Activated naive CD4-positive, alpha-beta T cell treated with anti-CD3 and anti-CD28 coated beads, Interleukin-2, amount 10 ng/mL, durations not matched to agents 7 days and 5 days (primary cell): Measurements from ENCODE around the gene SNAPC4.

ENCODE experiments used
- CTCF ChIA-PET: fragments of 350-600 bp; sonication (Branson Sonifier 250); formaldehyde crosslinking; loops from one replicate; lab custom pipeline; 2021; ENCODE audit warnings: antibody characterized with exemption; lab: Charles Lee
- DNase-seq: peaks from one replicate; pipeline ENCODE4 v3.0.0-alpha.2; 2020
- H3K27ac Mint-ChIP-seq: one replicate; pipeline ENCODE4 v1.8.0; 2021; ENCODE audit warnings: mild to moderate bottlenecking, moderate library complexity, mixed read lengths
- H3K27me3 Mint-ChIP-seq: one replicate; pipeline ENCODE4 v1.8.0; 2021; ENCODE audit warnings: mild to moderate bottlenecking, mixed read lengths
- H3K36me3 Mint-ChIP-seq: one replicate; pipeline ENCODE4 v1.8.0; 2021; ENCODE audit warnings: mixed read lengths
- H3K4me1 Mint-ChIP-seq: one replicate; pipeline ENCODE4 v1.8.0; 2021; ENCODE audit warnings: mixed read lengths
- H3K4me3 Mint-ChIP-seq: one replicate; pipeline ENCODE4 v1.8.0; 2021; ENCODE audit warnings: mild to moderate bottlenecking, moderate library complexity, mixed read lengths
- H3K9me3 Mint-ChIP-seq: one replicate; pipeline ENCODE4 v1.8.0; 2021; ENCODE audit warnings: mixed read lengths

Gene SNAPC4

DNA sequence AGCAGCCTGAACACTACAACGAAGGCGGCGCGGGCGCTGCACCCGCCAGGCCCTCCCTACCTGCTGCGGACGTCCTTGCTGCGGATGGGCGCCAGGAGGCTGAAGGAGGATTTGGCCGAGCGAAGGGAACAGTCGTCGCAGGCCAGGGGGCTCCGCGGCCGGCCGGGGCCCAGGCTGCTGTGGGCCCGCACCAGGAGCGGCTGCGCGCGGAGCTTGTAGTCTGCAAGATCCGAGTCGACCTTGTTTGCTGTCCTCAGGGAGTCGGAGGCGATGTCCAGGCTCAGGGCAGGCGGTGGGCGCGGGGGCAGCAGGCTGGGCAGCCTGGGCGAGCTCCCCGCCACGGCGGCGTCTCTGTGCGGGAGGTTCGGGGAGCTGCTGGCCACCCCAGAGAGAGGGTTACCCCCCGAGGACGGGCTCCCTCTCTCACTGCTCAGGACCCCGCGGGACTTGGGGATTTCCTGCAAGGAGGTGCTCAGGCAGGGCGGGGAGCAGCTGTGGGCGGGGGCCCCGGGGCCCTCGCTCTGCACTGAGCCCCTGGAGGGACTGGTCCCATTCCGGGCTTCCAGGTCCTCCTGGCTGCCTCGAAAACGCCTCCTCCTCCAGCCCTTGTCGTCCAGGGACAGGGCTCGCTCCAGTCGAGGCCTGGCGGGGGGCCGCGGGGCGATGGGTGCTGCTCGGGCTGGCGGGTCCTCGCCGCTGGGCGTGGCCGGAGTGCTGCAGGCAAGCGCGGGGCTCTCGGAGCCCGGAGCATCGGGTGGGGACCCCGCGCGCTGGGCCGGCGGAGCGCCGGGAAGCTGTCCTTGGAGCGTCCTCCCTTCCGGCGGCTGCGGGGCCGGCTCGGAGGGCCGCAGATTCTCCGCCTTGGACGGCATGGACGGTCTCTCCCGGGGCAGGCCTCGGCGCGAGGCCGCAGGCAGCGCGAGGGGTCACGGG lies 38.8 kb upstream of the SNAPC4 start:
- H3K27me3 Mint-ChIP-seq = no peaks in the 10 kb centered on the region
- peak overlapping the region; percentile 87 for H3K4me3 Mint-ChIP-seq
- peaks cover 30% of the 10 kb centered on the region for H3K36me3 Mint-ChIP-seq

DNA sequence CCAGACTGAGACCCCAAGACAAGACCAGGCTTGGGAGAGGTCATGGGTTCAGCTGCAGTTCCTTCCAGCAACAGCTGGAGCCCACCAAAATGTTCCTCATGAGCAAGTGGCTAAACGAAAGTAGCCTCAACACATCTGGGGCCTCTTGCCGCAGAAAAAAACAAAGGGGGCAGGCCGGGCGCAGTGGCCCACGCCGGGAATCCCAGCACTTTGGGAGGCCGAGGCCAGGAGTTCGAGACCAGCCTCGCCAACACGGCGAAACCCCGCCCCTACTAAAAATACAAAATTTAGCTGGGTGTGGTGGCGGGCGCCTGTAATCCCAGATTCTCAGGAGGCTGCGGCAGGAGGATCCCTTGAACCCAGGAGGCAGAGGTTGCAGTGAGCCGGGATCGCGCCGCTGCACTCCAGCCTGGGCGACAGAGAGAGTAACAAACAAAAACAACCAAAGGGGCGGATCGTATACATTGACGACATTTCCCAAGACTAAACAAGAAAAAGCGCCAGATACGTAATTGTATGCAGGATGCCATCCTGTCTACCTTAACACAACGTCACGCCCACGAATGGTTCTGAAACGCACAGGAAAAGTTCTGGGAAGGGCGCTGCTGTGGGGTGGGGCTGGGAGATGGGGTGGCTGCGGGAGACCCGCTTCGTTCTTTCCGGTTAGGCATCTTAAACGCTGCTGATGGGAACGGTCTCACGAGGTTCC lies 38.0 kb upstream of the SNAPC4 start:
- CTCF ChIA-PET = no interaction called here
- Mint-ChIP-seq H3K4me1 (peaks cover 24% of the 10 kb centered on the region), H3K36me3 (peaks cover 26% of the 10 kb centered on the region), H3K4me3 (peak overlapping the region; percentile 87), H3K27ac (peak overlapping the region; percentile 83), H3K9me3 (no peaks in the 10 kb centered on the region), H3K27me3 (no peaks in the 10 kb centered on the region)
- peak; percentile 38 for DNase-seq

More for the DNA sequence above, 38.8 kb upstream of the SNAPC4 start:
- peak; percentile 75 for DNase-seq
- Mint-ChIP-seq H3K9me3 (no peaks in the 10 kb centered on the region), H3K4me1 (peaks cover 24% of the 10 kb centered on the region), H3K27ac (peak overlapping the region; percentile 83)
- CTCF ChIA-PET = no interaction called here

DNA sequence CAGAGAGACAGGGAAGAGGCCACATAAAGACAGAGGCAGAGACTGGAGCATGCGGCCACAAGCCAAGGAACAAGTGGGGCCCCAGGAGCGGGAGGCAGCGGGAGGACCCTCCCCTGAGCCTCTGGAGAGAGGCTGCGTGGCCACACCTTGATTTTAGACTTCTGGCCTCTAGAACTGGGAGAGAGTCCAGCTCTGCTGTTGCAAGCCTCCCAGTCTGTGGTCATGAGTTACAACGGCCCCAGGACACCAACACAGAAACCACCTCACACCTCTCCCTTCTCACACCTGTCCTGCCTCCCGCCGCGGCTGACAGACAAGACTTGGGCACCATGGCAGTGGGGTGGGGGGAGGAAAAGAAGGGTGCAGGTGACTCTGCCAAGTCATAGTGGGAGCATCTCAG lies 37.5 kb upstream of the SNAPC4 start:
- peak overlapping the region; percentile 70 for H3K27ac Mint-ChIP-seq
- peaks cover 21% of the 10 kb centered on the region for H3K36me3 Mint-ChIP-seq
- peak overlapping the region; percentile 87 for H3K4me3 Mint-ChIP-seq
- H3K9me3 Mint-ChIP-seq = no peaks in the 10 kb centered on the region
- no peak for DNase-seq
- peaks cover 24% of the 10 kb centered on the region for H3K4me1 Mint-ChIP-seq
- CTCF ChIA-PET = interaction anchor here (1.0 kb wide), 1 partner anchor 23 kb away, joined by 3 read pairs; no protein-coding TSS in a partner anchor
- no peaks in the 10 kb centered on the region for H3K27me3 Mint-ChIP-seq

DNA sequence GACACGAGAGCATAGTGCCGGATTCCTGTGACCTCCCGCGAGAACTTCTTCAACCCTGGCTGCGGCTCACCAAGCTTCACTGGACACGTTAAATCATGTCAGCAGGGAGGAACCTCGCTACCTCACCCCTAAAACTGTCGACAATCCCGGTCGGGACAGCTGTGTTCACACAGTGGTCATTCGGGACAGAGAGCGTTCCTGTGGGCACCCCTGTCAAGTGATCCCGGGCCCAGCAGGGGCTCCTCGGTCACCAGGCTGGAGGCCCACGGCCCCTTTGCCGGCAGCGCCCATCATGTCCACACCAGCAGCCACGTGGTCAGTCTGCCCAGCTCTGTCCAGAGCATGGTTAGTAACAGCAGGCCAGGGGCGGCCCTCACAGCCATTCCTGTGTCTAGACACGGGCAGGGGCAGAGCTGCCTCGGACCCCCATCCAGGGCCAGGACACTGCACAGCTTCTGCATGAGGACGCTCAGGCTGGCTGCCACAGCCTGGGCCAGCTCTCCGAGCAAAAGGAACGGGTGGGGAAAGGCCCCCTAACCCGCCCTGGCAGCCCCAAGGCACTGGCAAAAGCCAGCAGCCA lies 36.2 kb upstream of the SNAPC4 start:
- H3K27me3 Mint-ChIP-seq = no peaks in the 10 kb centered on the region
- no peak for DNase-seq
- no peak overlapping the region for H3K27ac Mint-ChIP-seq
- no peaks in the 10 kb centered on the region for H3K9me3 Mint-ChIP-seq
- peaks cover 24% of the 10 kb centered on the region for H3K4me1 Mint-ChIP-seq
- CTCF ChIA-PET = interaction anchor here (0.7 to 1.7 kb wide), 2 partner anchors 33 to 234 kb away, joined by 3 read pairs; no protein-coding TSS in a partner anchor
- no peak overlapping the region for H3K4me3 Mint-ChIP-seq
- H3K36me3 Mint-ChIP-seq = peaks cover 14% of the 10 kb centered on the region

DNA sequence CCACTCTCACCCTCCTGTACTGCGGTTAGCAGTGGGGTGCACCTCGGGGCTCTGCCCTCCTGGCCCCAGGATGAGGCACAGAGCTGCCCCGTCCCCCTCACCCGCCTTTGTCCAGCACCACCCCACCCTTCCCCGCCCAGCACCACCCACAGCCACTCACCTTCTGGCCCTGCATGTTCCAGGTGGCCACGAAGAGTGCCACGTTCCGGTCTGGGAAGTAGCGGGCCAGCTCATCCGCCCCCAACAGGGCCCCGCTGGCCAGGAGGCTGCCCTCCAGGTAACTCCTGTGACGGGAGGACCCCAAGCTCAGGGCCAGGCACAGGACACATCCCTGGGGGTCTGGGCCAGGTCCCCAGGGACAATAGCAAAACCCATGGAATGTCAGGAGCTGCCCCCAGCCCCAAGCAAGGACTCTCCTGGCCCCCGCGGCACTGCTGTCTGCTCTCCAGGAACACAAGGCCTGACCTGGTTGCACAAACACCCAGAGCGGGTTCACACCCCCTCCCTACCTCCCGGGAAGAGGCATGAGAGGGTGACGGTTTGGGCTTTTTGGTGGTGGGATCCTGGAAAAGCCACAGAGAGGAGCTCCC lies 34.7 kb upstream of the SNAPC4 start:
- H3K4me3 Mint-ChIP-seq = no peak overlapping the region
- CTCF ChIA-PET = interaction anchor here (1.7 kb wide), 1 partner anchor 31 kb away, joined by 3 read pairs; no protein-coding TSS in a partner anchor
- no peaks in the 10 kb centered on the region for H3K9me3 Mint-ChIP-seq
- peaks cover 18% of the 10 kb centered on the region for H3K36me3 Mint-ChIP-seq
- peaks cover 24% of the 10 kb centered on the region for H3K4me1 Mint-ChIP-seq
- H3K27me3 Mint-ChIP-seq = no peaks in the 10 kb centered on the region
- no peak overlapping the region for H3K27ac Mint-ChIP-seq
- no peak for DNase-seq

DNA sequence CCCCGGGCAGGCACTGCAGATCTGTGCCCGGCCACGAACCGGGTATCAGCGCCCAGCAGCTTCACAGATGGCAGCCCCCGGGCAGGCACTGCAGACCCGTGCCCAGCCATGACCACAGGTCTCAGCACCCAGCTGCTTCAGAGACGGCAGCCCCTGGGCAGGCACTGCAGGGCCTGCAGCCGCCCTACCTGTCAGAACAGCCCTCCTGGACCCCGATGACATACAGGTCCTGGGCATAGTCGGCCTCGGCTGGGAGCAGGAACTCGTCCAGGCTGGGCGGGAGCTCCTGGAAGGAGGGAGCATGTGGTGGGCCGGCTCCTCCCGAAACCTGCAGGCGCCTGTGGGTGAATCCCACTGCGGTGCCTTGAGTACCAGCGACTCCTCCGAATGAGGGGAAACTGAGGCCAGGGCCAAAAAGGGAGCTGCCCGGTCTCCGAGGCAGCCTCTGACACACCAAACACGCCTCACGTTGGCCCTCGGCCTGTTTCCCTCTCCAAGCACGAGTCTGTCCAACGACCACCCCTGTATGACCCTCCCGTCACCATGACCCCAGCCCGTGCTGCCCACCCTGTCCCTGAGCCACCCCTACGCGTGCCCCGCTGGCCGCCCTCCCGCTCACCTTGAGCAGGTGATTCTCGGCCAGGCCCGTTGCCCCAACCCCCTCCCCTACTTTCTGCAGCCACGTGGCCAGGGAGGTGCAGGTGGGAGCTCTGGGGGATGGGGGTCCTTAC lies 34.0 kb upstream of the SNAPC4 start:
- H3K27me3 Mint-ChIP-seq = no peaks in the 10 kb centered on the region
- peaks cover 18% of the 10 kb centered on the region for H3K36me3 Mint-ChIP-seq
- CTCF ChIA-PET = no interaction called here
- peaks cover 24% of the 10 kb centered on the region for H3K4me1 Mint-ChIP-seq
- no peak overlapping the region for H3K4me3 Mint-ChIP-seq
- H3K27ac Mint-ChIP-seq = no peak overlapping the region
- no peak for DNase-seq
- H3K9me3 Mint-ChIP-seq = no peaks in the 10 kb centered on the region

DNA sequence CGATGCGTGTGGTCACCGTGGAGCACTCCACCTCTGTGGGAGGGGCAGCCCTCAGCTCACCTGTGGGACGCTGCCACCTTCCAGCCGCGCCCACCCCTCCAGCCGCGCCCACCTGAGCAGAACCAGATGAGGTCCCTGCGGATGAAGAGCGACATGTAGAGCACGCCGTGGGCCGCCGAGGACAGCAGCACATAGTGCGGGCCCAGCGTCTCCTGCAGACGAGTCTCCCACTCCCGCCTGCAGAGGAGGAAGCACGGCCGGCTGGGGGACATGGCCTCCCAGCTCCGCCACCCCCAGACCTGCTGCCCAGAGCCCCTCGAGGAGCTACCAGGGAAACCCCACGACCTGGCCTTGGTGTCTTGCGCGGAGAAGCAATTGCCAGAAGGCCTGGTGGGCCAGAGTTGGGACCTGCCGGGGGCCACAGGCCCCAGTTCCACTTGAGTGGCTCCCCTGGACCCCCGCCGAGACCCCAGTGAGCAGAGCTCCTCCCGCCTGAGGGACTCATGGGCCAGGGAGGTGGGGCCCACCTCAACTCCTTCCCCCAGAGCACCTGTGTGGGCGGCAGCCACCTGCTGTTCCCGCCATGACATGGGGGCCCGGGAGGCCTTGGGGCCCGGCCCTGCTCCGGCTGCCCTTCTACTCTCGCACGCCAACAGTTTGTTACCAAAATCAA lies 33.2 kb upstream of the SNAPC4 start:
- H3K36me3 Mint-ChIP-seq = peaks cover 21% of the 10 kb centered on the region

DNA sequence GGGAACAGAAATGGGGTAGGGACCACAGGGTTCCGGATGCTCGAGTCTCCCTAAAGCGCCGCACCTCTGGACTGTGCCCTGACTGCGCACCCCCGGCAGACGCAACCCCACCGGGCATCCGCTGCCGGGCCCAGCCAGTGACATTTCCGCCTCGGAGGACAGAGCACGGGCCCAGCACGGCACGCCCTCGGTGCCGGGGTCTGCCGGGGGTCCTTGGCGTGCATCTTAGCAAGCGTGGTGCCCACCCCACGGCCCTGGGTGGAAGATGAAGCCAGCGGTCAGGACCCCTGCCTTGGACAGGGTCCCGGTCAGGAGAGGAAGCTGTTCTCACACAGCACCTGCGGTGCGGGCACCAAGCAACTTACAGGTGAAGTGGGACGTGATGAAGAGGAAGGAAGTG lies 32.6 kb upstream of the SNAPC4 start:
- Mint-ChIP-seq H3K27me3 (no peaks in the 10 kb centered on the region), H3K4me1 (peaks cover 16% of the 10 kb centered on the region), H3K9me3 (no peaks in the 10 kb centered on the region), H3K4me3 (no peak overlapping the region), H3K27ac (no peak overlapping the region), H3K36me3 (peaks cover 18% of the 10 kb centered on the region)
- CTCF ChIA-PET = no interaction called here
- no peak for DNase-seq

More for the DNA sequence above, 33.2 kb upstream of the SNAPC4 start:
- Mint-ChIP-seq H3K9me3 (no peaks in the 10 kb centered on the region), H3K4me1 (peaks cover 21% of the 10 kb centered on the region), H3K4me3 (no peak overlapping the region), H3K27me3 (no peaks in the 10 kb centered on the region), H3K27ac (no peak overlapping the region)
- CTCF ChIA-PET = no interaction called here
- DNase-seq = no peak

DNA sequence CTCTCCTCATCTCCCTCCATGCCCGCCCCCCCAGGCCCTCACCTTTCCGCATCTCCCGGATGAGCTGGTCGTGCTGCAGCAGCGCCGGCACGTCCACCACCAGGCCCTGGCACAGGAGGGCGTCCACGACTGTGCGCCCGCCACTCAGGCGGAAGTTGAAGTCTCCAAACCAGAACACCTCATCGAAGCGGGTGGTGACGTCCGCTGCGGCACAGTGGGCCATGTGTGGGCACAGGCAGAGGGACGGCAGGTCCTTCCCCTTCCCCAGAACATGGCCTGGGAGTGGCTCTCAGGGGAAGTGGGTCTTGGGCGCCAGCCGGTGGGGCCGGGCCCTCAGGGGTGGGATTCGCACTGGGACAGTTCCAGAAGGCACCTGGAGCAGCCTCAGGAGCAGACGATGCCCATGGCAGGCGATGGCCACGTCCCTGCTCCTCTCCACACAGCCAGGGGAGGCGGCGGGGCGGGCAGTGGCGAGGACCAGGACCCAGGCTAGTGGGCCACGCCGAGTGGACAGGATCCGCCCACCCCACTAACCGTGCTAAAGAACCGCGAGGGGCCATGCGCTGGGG lies 31.9 kb upstream of the SNAPC4 start:
- H3K4me3 Mint-ChIP-seq = no peak overlapping the region
- no peak for DNase-seq
- no peak overlapping the region for H3K27ac Mint-ChIP-seq
- H3K36me3 Mint-ChIP-seq = peaks cover 17% of the 10 kb centered on the region
- CTCF ChIA-PET = no interaction called here
- H3K27me3 Mint-ChIP-seq = no peaks in the 10 kb centered on the region
- peaks cover 8% of the 10 kb centered on the region for H3K4me1 Mint-ChIP-seq
- no peaks in the 10 kb centered on the region for H3K9me3 Mint-ChIP-seq

DNA sequence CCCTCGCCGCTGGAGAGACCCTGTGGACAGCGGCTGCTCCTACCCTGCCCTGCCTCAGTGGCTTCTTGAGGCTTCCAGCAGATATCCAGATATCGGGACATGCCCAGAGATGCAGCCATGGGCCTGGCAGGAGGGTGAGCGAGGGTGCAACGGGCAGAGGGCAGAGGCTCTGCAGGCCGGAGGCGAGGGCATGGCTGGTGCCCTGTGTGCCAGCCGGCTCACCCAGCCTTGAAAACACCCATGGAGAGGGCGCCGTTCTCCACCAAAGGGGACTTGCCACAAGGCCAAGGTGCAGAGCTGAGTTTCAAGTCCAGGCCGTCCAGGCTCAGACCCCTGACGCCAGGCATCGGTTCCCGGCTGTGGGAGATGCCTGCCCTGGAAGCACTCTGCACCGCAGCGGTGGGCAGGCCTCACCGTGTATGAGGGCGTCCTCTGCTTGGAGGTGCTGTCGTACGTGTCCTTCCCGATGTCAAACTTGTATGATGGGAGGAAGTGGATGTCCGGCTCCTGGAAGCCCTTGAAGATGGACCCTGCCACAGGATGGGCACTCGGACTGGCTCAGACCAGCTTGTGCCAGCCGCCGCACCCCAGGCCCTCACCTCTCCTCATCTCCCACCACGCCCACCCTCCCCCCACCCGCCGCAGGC lies 30.7 kb upstream of the SNAPC4 start:
- H3K4me3 Mint-ChIP-seq = no peak overlapping the region
- DNase-seq = no peak
- CTCF ChIA-PET = no interaction called here
- H3K4me1 Mint-ChIP-seq = no peaks in the 10 kb centered on the region
- peaks cover 11% of the 10 kb centered on the region for H3K36me3 Mint-ChIP-seq
- no peak overlapping the region for H3K27ac Mint-ChIP-seq
- H3K27me3 Mint-ChIP-seq = no peaks in the 10 kb centered on the region
- H3K9me3 Mint-ChIP-seq = no peaks in the 10 kb centered on the region

DNA sequence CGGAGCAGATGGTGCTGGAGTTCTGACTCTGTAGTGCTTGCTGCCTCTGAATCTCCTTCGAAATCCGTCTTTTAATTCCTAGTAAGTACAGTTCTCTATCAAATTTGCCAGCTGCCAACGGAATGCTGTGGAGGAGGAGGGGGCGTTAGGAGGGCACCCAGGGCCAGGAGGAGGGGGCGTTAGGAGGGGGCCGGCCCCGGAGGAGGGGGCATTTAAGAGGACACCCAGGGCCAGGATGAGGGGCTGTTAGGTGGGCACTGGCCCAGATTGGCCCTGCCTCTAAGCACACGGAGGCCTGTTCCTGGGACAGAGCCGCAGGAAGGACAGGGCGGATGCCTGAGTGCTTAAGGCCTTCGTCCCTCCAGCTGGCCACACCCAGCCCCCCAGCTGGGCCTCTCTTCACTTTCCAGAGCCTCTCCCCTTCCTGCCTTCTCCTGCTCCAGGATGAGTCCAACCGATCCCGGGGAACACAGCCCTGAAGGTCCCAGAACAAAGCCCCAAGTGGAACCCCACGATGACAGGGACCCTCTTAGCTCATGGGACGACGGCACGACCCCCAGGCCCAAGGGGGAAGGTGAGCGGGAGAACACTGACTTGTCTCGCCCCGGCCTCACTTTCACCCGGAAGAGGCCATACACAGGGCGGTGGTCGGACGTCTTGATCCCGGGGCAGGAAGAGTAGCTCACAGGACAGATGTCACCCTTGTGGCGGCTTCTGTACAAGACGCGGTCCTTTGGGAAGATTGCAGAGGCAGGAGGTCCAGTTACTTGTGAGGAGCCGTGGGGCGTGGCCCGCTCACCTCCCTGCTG lies 29.9 kb upstream of the SNAPC4 start:
- DNase-seq = no peak
- Mint-ChIP-seq H3K27me3 (no peaks in the 10 kb centered on the region), H3K4me1 (no peaks in the 10 kb centered on the region), H3K4me3 (no peak overlapping the region), H3K36me3 (peaks cover 15% of the 10 kb centered on the region), H3K27ac (no peak overlapping the region), H3K9me3 (no peaks in the 10 kb centered on the region)
- CTCF ChIA-PET = no interaction called here

DNA sequence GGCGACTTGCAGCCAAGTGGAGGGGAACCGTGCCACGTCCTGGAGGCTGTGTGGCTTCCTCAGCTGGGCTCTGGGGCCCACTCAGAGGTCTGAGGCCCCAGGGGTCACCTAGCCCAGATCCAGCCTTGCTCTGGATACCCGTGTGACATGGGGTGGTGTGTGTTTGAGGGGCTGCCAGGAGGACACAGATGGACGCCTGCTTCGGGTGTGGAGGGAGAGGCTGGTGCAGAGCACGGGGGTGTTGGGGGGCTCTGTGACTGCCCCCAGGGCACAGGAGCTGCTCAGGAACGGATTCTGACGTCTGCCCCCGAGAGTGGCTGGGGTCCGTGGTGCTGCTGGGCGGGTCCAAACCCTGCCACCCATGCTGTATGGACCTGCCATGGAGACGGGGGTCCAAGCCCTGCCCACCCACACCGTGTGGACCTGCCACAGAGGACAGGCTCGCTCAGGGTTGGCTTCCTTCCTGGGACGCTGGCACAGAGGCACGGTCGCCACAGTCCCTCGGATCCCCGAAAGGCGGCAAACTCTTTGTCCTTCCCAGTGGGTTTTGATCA lies 29.2 kb upstream of the SNAPC4 start:
- CTCF ChIA-PET = no interaction called here
- Mint-ChIP-seq H3K4me1 (no peaks in the 10 kb centered on the region), H3K4me3 (no peak overlapping the region), H3K9me3 (no peaks in the 10 kb centered on the region), H3K27me3 (no peaks in the 10 kb centered on the region), H3K27ac (no peak overlapping the region), H3K36me3 (peaks cover 19% of the 10 kb centered on the region)
- no peak for DNase-seq
